HFF-Myc (cell line): ENCODE data around the gene RPS6KA2.

Source experiments
- DNase-seq: peaks from one replicate; pipeline ENCODE4 v3.0.0-alpha.2; 2011; ENCODE audit warnings: low read depth; ENCODE audit errors: extremely low read depth
- H3K4me3 ChIP-seq: replicated peaks from 2 replicates; pipeline ENCODE4 v1.5.1; 2011; ENCODE audit warnings: low read depth, mild to moderate bottlenecking, control low read depth, low read length
- CTCF ChIP-seq: IDR thresholded peaks from 2 replicates; pipeline ENCODE4 v1.5.1; 2012; ENCODE audit warnings: mild to moderate bottlenecking, low read depth, low read length, control low read depth; ENCODE audit errors: missing control alignments

Gene RPS6KA2

GRCh38 chr6:166512567-166512966, 114.5 kb downstream of the RPS6KA2 start:
- DNase-seq, result no peak
- H3K4me3 ChIP-seq, result no peak overlapping the region
- no peak for TF ChIP-seq CTCF

DNA sequence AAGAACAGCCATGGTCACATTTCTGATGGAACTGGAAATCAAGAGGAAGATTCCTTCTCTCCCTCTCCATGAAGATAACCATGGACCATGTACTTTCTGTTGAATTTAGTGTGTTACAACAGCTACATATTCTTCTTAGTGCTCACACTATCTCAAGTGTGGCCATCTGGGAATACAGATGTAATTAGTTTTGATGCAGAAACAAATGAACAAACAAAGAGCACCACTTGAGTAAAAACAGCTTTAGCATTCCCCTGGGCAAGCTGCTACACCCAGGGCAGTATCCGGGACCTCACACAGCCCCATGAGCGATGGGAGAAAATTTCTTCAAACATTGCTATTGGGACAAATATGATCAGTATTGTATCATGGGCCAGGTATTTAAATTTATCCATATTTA, 115.7 kb downstream of the RPS6KA2 start:
- DNase-seq, result no peak
- no peak for TF ChIP-seq CTCF
- no peak overlapping the region for H3K4me3 ChIP-seq

DNA sequence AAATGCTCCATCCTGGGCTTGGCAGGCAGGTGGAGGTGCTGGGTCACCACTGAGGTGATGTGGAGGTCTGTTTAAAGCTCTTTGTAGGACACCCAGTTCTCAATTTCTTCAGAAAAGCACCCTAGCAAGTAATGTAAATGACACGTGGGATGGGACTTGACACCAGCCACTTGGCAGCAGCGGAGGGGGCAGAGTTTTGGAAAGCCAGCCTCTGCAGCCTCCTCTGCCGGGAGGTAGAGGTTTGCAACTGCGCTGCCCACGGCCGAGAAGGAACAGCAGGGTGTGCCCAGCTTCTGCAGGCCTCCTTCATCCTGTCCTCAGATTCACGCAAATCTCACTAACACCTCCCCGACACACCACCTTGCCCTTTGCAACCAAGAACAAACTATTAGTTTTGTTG, 117.9 kb downstream of the RPS6KA2 start:
- H3K4me3 ChIP-seq, result no peak overlapping the region
- no peak for TF ChIP-seq CTCF
- no peak for DNase-seq

DNA sequence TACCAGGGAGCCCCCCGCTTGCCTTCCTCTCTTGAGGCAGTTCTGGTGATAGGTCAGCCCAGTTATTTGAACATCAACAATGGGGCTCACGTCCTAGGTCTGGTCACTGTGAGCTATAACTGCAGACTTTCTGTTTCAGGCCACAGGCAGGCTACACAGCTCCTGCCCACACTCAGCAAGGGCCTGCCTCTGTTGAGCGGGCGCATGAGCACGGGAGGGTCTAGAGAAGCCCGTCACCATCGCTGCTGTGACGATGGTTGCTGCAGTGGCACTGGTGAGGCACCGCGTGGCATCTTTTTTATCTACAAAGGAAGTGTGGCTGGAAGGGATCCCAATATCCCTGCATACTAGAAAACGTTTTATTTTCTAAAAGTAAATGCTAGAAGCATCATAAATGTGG, 118.3 kb downstream of the RPS6KA2 start:
- no peak for DNase-seq
- no peak for TF ChIP-seq CTCF
- H3K4me3 ChIP-seq, result no peak overlapping the region

GRCh38 chr6:166507809-166508564, 119.1 kb downstream of the RPS6KA2 start:
- no peak for DNase-seq
- TF ChIP-seq CTCF, result no peak
- no peak overlapping the region for H3K4me3 ChIP-seq

GRCh38 chr6:166507380-166507779, 119.7 kb downstream of the RPS6KA2 start:
- TF ChIP-seq CTCF, result no peak

More at GRCh38 chr6:166507380-166507779, 119.7 kb downstream of the RPS6KA2 start:
- no peak for DNase-seq
- no peak overlapping the region for H3K4me3 ChIP-seq
